GM19099 (cell line): ENCODE data around the gene EHBP1.

Source experiments
- POLR2A ChIP-seq: IDR thresholded peaks from 3 replicates; pipeline ENCODE4 v1.6.1; 2011; ENCODE audit warnings: low read depth; ENCODE audit not compliant: insufficient read length; ENCODE audit errors: extremely low read depth

EHBP1 gene

GRCh38 chr2:62812921-62813825 lies 107.7 kb downstream of the EHBP1 start:
- no peak for TF ChIP-seq POLR2A

GRCh38 chr2:62814123-62814522 lies 108.6 kb downstream of the EHBP1 start:
- no peak for TF ChIP-seq POLR2A

GRCh38 chr2:62817348-62817747 lies 111.8 kb downstream of the EHBP1 start:
- TF ChIP-seq POLR2A = no peak

- no peak for TF ChIP-seq POLR2A
Measured at GRCh38 chr2:62817995-62818713, 112.6 kb downstream of the EHBP1 start.

- no peak for TF ChIP-seq POLR2A
Measured at GRCh38 chr2:62822549-62822948, 117.0 kb downstream of the EHBP1 start.

GRCh38 chr2:62824388-62824787 lies 118.9 kb downstream of the EHBP1 start:
- no peak for TF ChIP-seq POLR2A

GRCh38 chr2:62826141-62826540 lies 120.6 kb downstream of the EHBP1 start:
- TF ChIP-seq POLR2A = no peak

- no peak for TF ChIP-seq POLR2A
Measured at GRCh38 chr2:62826953-62827675, 121.6 kb downstream of the EHBP1 start.

- TF ChIP-seq POLR2A = no peak
Measured at GRCh38 chr2:62831729-62832128, 126.2 kb downstream of the EHBP1 start.

- no peak for TF ChIP-seq POLR2A
Measured at GRCh38 chr2:62844311-62845090, 139.0 kb downstream of the EHBP1 start.

GRCh38 chr2:62845256-62845655 lies 139.7 kb downstream of the EHBP1 start:
- TF ChIP-seq POLR2A = no peak

- no peak for TF ChIP-seq POLR2A
Measured at GRCh38 chr2:62852254-62852653, 146.7 kb downstream of the EHBP1 start.

GRCh38 chr2:62854600-62855514 lies 149.3 kb downstream of the EHBP1 start:
- no peak for TF ChIP-seq POLR2A
